HG03521 (cell line): Measurements from ENCODE around the gene FRRS1.

ENCODE experiments used
- ATAC-seq: cut with Tn5 transposase; IDR thresholded peaks from one replicate; pipeline ENCODE4 v1.9.1; 2021; ENCODE audit warnings: mild to moderate bottlenecking, moderate library complexity; ENCODE audit not compliant: unreplicated experiment

The FRRS1 gene

DNA sequence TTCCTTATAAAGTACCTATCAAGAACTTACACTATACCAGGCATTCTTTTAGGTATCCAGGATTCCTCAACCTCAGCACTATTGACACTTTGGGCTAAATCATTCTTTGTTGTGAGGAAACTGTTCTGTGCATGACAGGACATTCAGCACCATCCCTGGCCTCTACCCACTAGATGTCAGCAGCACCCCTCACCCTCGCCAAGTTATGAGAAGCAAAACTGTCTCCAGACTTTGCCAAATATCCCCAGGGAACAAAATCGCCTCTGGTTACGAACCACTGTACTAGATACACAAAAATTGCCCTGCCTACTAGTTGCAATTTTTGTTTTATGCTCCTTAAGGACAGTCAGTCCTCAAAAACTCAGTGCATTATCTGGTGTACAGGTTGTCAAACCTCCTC is 84.9 kb downstream of the FRRS1 start:
- ATAC-seq = no peak

DNA sequence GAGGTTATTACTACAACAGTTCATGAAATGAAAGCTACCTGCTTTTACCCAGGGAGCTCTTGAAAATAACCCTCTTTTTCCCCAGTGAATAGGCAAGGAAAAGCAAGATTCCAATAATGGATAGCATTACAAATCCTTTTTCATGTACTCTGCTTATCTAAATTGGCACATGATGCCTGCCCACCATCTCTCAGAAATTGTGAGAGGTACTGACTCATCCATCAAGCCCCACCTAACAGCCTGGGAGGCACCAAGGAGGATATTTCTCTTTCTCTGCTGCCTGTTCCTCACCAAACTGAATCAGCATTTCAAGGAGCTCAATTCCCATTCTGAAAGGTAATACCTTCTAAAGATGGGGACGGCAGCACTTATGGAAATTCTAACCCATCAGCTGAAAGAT is 86.2 kb downstream of the FRRS1 start:
- no peak for ATAC-seq

DNA sequence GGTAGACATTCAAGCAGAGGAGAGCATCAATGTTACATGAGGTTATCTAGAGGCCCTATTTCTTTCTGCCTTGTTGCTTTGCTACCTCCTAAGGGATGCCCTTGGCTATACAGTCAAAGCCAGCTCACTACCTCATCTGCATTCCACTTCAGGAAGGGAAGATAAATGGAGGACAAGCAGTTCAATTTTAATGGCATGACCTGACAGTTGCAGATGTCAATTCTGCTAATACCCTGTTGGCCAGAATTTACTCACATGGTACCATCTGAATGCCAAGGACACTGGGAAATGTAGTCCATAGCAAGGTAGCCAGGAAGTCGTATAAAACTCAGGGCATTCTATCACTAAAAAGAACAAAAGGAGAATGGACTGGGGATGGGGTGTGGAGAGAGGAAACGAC is 89.0 kb downstream of the FRRS1 start:
- ATAC-seq = no peak

DNA sequence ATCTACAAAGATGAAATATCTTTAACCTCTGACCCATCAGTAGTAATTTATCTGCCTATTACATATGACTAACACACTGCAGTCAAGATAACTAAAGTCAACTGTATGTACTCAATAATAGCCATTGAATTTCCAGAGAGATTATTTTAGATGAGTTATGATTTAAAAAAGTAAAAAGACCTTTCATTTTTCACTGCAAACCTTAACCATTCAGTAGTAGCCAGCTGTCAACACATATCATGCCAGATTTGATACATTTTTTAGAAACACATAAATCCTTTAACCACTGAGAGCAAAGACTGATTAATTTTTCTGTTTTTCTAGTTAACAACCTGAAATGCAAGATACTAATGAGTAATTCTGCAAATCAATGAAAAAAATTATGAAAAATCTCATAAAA is 89.6 kb downstream of the FRRS1 start:
- no peak for ATAC-seq

DNA sequence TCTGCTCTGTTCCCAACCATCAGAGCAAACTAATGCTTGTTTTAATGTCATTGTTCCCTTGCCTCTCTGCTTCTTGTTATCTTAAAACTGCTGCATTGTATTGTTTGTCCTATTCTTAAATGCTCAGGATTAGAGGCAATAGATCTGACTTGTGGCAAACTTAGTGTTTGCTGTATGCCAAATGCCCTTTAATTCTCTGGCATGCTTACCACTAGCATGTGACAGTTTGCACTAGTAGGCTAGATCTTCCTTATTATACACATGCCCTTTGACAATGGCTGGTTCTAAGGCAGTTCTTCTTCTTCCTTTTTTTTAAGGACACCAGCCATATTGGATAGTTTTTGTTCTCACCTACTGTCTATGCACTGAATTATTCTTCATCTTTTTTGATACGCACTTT is 90.4 kb downstream of the FRRS1 start:
- ATAC-seq = no peak

DNA sequence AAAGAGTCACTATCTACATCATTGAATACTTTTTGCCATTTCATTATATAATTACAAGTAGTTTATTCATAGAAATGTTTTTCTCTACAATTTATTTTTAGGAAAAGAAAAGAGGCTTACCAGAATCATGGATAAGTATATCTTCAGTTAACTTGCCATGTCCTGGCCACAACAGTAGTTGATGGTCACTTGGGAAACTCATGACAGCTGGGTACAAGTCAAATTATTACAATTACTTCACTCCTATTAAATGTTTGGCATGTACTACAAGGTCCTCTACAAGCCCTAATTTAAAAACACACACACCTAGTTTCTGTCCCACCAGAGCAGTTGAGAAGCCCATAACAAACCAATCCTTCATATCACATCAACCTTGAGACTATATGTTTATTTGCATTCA is 91.1 kb downstream of the FRRS1 start:
- no peak for ATAC-seq

DNA sequence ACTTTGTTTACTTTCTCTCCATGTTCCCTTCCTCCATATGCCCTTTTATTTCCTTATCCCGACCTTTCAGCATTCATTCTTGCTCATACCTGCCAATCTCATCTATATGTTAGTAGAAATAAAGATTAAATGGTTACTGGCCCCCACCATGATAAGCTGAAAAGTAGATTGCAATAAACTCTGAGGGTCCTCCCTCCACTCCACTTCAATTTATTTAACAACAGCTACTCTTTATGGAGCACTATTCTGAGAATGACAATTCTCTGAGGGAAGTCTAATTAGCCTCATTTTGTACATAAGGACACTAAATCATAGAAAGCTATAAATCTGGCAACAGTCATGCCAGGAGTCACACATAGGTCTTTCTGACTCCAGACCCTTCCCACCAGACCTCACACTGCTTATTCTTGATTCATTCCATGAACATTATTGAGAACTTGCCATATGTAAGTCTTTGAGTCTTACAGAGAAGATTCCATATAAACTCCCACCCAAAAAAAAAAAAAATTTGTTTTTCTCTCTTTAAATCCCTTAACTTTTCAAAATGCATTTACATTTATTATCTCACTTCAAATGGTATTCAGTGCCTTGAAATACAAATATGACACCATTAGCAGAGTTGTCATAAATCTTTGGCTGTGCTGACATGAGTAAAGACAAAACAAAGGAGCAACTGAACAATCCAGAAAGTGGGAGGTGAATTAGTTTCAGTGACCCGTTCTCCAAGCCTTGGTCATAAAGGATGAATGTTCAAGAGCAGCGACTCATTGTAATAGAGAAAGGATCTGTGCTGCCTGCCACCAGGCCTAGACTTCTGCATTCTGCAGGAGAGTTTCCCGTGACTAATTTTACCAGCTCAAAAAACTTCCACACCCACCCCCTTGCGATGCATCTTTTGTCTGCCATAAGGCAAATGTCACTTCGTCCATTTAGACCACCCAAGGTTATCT is 92.0 kb downstream of the FRRS1 start:
- no peak for ATAC-seq

DNA sequence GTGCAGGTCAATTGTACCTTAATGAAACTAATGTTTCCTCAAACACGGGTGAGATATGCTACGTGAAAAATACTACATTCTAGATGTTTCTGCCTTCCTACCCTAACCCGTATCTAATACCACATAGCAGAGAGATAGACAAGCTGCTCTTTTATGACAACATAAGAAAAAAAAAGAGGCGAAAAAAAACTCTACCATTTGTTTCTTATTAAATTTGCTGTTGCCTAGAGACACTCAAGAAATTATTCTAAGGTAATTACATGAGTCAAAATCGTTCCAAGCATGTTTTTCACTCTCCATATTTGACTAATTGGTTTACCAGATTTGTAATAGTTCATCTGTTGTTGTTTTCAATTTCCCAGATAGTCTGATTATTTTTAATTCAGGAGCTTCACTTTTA is 93.1 kb downstream of the FRRS1 start:
- ATAC-seq = no peak

DNA sequence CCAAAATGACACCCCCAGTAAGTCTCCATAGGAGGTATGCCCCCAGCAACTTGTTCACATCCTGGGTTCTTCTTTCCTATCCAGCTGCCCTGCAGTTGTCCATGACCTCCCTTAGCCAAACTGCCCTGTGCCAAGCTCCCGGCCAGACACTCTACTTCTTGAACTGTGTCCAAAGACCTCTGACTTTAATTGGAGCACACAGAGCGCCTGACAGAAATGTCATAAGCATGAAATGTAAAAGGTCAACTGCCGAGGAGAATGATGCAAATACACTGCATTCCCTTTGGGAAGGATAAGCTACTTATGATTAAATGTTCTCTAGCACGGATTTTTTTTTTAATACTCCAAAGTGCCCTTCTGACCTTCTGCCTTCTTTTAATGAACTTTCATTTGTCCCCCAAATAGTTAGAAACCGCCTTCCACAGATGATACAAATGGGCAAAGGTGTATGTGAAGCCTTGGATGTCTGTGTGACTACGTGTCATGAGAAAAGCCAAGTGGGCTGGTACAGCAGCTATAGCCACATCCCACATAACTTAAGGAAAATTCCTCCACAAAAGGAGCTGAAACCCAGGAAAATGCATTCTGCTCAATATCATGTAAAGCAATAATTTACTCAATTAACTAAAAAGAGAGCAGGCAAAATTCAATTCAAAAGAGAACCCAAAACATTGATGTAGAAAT is 93.8 kb downstream of the FRRS1 start:
- no peak for ATAC-seq

DNA sequence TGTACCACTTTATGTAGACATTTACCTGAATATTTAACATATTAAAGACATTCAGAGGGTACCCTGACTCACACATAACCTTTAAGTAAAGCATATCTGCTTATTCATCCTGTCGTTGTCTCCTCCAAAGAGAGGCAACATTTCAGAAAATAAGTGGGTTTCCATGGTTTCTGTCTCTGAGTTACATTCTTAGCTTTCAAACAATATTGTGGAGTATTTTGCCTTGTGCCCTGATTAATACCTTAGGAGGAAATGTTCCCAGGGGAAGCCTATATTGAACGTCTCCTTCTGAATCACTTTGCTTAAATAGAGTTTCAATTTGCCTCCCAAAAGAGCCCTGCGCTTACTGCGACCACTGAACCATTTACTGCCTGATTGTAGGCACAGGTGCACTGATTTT is 94.4 kb downstream of the FRRS1 start:
- ATAC-seq = no peak

DNA sequence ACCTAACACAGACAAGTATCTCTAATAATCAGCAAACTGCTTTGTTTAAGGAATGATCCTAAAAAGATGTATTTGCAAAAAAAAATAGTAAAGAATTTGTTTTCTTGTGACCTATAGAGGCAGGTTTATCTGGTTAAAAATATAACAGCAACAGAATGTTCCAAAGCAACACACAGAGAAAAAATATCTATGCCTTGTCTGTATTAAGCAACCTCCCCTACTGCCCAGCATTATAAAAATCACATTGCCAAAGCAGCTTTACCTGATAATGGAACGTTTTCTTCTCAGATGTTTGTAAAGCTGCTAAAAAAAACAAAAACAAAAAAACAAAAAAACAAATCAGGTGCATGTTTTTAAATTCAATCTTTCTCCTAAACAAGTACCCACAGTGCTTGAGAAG is 95.9 kb downstream of the FRRS1 start:
- ATAC-seq = no peak

DNA sequence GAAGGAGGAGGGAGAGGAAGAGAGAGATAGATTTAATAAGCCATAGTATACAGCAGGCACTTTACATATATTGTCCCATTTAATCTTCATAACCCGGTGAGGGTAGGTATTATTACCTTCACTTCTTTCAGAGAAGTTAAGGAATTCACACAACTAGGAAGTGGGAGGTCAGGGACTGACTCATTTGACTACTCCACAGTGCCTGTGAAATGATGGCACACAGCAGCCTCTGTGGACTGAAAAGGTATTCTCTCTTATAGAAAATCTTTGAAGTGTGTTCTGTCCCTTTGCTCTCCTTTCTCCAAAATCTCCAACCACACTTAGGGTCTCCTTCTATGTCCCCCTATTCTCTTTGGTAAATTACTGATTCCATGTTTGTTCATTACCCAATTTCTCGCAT is 96.6 kb downstream of the FRRS1 start:
- no peak for ATAC-seq

DNA sequence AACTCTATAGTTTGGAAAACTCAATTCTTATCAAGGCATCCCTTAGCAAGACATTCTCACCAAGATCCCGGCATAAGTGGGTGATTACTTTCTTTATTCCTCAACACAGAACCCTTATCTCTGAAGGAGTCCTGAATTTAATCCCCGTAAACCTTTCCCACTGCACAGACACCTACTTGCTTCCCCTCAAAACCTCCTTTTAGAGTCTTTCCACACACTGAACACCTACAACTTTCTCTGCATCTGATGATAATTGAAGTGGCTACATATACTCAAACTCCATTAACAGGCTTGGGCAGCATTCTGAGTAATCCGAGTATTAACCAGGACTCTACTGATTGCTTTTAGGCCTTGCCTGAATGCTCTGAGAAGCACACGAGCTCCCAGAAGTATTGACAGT is 97.1 kb downstream of the FRRS1 start:
- no peak for ATAC-seq

DNA sequence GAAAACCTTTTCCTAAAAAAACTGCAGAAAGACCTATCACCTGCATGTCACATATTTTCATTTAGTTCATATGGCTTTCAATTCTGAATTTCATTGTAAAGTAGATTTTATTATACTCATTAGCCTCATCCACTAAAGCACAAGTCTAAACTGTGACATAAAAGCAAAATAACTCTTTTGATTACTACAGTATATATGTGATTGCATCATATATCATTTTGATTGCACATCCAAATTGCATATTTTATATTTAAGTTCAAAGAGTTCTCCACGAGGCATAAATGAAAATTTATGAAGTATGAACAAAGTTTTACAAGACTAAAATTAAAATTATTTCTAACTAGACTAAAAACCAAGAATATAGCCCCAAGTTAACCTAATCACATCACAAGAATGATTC is 101.2 kb downstream of the FRRS1 start:
- ATAC-seq = no peak

DNA sequence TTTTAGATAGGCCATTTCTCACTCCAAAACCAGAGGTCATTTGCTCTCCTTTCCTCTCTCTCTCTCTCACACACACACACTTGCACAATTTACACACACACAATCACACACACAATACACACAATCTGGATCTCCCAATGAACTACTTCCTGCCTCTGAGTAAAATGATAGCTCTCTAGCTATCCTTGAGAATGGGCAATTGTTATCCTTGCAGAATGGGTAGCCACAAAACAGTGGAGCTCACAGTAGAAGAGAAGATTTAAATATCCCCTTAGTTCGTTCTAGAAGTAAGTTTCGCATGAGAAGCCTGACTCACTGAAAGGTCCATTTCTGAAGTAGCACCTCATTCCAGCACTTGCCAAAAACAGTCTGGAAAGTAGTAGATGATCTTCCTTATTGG is 102.9 kb downstream of the FRRS1 start:
- ATAC-seq = no peak

DNA sequence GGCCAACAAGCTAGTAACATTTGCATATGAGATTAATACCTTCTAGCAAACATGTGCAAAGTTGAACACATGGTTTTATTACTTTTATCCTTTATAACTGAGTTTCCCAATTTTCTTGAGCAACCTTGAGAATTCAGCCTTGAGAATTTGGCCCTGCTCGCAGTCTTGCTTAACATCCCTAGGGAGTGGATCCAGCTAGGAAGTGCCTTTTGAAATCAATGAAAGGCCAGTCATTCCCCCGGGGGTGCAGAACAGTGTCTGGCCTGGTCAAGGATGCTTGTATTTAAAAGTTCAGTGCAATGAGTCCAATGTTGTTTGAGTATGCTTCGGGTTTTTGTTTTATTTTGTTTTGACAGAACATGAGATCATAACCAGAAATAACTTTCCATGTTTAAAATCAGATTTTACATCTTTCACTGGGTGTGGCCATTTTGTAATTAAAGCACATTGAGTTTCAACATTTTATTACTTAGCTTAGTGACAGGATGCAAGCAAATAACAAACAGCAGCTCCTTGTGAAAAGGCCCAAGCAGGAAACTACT is 103.8 kb downstream of the FRRS1 start:
- ATAC-seq = no peak

DNA sequence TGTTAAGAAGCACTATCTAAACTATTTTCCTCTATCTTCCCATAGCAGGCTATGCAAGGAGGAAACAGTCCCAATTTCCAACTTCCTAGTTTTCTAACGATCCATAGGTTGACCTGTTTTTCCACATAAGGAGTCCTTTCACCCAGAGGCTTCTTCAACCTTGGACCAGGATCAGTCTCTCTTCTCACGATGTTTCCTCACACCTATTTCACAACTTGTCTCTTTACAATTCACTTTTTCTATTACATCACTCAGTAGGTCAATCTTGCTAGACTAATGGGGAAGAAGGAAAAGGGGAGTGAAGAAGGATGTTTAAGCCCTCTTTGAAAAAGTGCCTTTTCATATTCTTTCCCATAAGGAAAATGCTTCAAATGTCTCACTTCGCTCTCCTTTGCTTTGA is 104.7 kb downstream of the FRRS1 start:
- no peak for ATAC-seq

DNA sequence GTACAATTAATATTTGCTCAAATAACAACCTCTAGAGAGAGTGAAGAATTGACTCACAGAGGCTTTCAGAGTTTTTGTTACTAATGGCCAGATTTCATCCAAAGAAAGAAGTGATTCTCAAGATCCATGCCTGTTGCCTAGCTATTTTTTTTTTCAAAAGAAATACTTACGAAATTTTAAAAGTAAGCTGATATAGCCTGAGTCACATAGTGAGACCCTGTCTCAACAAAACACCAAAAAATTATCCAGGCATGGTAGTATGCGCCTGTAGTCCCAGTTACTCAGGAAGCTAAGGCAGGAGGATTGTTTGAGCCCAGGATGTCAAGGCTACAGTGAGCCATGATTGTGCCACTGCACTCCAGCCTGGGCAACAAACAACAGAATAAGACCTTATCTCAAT is 105.9 kb downstream of the FRRS1 start:
- ATAC-seq = no peak

DNA sequence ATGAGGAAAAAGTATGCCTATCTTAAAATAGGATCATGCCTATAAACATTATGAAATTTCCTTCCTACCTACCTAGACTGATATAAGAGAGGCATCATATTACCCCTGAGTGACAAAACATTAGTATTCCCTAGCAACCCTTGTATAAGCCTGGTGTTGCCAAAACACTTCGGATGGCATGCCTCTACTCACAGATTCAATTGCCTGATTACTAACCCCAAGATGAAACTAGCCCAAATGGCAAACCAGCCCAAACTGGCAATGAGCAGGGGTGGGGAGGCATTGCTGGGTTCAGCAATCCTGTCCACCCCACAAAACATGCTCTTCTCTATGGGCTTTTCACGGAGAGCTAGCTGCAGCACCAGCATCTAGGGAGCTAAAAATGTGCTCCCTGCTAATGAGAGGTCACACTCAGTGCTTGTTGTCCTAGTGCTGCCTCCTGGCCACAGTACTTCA is 106.7 kb downstream of the FRRS1 start:
- ATAC-seq = no peak
